GM19240 (cell line): ENCODE results near the gene SZT2.

Experiments
- DNase-seq: peaks from one replicate; pipeline ENCODE4 v3.0.0; 2011; ENCODE audit warnings: low spot score; ENCODE audit not compliant: insufficient read length

The SZT2 gene

DNA sequence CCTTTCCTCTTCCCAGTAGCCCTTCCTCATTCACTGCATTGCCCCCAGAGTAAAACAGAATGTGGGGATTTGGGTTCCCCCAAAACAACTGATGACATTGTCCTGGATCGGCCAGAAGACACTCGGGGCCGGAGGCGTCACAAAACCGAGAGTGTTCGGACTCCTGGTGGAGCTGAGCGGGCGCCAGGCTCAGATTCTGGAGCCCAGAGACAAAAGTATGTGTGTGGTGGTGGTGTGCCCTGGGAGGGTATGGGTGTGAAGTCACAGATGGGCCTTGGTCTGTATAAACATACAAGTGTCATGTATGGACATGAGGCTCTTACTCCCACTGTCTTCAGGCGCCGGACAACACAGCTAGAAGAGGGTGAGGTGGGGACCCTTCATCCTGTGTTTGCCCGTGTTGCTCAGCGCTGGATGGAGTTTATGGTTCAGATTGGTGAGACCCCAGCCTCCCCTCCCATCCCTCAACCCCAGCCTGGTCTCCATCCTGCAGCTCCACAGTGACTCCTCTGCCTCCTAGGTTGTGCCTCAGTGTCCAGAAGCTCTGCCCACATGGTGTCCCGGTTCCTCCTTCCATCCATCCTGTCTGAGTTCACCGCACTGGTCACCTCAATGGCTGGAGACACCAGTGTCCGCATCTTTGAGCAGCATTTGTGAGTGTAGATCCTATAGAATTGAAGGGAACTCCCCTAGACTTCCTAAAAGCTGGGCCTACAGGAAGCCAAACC, 51.6 kb downstream of the SZT2 start:
- no peak for DNase-seq

- no peak for DNase-seq
Observed at GRCh38 chr1:43441894-43442637, 52.4 kb downstream of the SZT2 start.

DNA sequence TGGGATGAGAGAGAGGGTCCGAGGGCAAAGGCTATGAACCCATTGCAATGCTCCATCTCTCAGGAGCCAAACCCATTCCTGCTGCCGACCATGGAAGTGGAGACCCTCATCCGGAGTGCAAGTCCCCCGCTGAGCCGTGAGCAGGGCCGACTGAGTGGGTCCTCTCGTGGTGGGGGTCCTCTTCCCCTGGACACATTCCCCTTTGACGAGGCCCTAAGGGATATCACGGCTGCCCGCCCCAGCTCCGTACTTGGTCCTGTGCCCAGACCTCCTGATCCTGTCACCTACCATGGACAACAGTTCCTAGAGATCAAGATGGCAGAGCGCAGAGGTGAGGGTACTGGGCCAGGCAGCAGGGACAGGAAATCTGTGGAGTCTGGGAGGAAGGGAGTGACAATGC, 53.1 kb downstream of the SZT2 start:
- no peak for DNase-seq

DNA sequence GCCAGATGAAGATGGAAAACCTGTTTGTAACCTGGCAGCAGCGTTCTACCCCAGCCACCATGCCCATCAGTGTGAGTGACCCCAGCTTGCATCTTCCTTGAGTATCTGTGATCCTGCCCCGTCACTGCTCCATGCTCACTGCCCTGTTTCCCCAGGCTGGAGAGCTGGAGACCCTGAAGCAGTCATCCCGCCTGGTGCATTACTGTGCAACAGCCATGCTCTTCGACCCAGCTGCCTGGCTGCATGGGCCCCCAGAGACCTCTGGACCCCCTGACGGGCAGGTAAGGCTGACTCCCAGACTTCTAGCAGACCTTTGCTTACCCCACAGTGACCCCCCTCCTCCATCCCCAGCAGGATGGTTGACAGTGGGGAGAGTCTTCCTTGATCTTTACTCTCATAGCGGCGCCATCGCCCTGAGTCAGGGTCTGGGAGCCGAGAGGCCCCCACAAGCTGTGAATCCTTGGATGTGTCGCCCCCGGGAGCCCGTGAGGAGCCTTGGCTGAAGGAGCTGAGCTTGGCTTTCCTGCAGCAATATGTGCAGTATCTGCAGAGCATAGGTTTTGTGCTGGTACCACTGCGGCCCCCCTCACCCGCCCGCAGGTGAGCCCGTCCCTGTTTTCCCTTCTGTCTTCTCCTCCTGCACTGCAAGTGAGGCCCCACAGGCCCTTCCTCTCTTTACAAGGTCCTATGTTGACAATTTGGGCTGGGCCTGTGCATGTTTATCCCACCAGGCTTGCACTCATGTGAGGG, 53.7 kb downstream of the SZT2 start:
- DNase-seq: no peak

GRCh38 chr1:43444151-43444828, 54.6 kb downstream of the SZT2 start:
- DNase-seq: no peak

DNA sequence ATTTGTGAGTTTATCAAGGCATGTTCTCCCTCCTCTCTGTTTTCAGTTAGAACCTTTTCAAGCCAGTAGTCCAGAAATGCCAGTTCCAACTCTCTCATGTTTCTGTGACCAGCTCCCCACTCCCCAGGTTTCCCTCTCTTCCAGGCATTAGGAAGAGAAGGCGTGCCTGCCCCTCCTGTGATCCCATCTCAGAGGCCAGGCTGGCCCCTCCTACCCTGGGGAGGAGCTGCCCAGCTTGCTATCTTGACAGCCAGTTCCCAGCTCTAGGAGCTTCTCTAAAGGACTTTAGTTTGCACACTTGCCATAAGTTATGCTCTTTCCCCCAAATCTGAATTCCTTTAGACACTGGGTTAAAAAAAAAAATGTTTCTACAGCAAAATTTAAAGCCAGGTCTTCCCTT, 55.1 kb downstream of the SZT2 start:
- DNase-seq: no peak

- DNase-seq: no peak
Observed at GRCh38 chr1:43445606-43446387, 56.1 kb downstream of the SZT2 start.

DNA sequence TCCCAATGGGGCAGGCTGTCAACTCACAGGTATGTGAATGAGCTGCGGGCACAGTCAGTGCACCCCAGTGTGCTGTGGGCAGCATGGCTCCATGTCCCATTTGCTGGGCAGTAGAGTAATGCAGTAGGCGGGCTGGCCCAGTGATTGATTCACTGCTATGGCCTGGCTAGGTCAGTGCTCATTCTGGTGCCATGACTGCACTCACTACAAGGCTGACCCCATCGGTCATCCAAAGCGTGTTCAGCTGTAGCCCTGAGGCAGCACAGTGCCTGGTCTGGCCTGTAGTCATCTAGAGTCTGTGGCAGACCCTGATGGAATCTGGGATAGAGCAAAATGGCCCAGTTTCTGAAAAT, 56.7 kb downstream of the SZT2 start:
- DNase-seq: no peak

DNA sequence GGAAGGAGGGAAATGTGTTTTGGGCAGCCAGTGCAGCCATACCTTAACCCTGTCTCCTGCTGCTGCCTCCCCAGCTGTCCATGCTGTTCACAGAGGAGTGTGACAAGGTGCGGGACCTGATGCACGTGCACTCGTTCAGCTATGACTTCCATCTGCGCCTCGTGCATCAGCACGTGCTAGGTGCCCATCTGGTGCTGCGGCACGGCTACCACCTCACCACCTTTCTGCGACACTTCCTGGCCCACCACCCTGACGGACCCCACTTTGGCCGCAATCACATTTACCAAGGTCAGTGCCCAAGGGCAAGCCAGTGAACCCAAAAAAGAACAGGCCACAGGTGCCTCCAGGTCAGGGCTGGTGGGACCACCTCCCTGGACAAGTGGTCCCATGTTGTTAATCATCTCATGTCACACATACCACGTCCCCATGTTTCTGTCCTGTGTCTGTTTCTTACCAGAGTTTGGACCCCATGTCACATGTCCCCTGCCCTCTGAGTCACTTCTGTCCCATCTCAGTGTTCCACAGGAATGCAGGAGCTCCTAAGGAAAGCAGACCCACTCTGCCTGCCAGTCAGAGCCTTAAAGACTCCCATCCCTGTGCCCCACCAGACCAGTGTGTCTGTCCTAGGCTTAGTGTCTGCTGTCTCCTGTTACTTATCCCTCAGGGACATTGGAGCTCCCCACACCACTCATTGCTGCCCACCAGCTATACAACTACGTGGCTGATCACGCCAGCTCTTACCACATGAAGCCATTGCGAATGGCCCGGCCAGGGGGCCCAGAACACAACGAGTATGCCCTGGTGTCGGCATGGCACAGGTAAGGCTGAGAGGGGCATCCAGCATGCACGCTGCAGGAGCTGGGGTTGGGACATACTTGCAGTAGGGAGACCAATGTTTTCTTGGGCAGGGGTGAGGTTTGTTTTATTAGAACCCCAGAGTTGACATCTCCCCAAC, 57.5 kb downstream of the SZT2 start:
- no peak for DNase-seq

- DNase-seq: no peak
Observed at GRCh38 chr1:43447891-43448708, 58.4 kb downstream of the SZT2 start.

GRCh38 chr1:43448955-43449707, 59.4 kb downstream of the SZT2 start:
- no peak for DNase-seq

DNA sequence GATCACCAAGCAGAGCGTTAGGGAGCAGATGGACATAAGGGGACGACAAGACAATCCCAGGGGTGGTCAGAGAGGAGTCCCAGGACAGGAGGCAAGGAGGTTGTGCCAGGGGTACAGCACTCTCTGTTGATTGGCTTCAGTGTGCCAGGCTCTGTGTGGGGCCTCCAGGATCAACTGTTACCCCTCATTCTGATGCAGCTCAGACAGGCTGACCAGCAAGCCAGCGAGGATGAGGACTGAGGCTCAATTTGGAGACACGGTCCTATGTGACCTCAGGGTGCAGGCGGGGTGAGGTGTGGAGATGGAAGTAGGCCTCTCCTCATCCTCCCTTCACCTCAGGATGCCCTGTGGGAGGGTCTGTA, 60.0 kb downstream of the SZT2 start:
- DNase-seq: no peak

- no peak for DNase-seq
Observed at GRCh38 chr1:43450251-43450941, 60.7 kb downstream of the SZT2 start.

DNA sequence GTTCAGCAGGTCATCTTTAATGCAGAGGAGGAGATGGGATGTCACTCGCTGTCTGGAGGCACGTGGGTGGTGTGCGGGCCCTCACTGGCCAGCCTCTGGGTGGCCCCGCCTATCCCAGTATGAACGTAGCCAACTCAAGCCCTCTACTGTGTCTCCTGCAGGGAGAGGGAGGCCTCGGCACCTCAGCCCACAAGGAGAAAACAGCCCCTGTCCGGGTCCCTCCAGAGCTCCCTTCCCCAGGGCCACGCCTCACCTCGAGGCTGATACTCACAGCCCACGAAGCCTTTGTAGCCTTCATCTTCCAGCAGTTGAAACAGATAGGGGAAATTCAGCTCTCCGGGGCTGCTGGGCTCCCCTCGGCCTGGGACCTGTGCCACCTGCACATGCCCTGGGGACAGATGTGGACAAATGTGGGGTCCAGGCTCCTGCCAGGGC, 61.5 kb downstream of the SZT2 start:
- DNase-seq: no peak

DNA sequence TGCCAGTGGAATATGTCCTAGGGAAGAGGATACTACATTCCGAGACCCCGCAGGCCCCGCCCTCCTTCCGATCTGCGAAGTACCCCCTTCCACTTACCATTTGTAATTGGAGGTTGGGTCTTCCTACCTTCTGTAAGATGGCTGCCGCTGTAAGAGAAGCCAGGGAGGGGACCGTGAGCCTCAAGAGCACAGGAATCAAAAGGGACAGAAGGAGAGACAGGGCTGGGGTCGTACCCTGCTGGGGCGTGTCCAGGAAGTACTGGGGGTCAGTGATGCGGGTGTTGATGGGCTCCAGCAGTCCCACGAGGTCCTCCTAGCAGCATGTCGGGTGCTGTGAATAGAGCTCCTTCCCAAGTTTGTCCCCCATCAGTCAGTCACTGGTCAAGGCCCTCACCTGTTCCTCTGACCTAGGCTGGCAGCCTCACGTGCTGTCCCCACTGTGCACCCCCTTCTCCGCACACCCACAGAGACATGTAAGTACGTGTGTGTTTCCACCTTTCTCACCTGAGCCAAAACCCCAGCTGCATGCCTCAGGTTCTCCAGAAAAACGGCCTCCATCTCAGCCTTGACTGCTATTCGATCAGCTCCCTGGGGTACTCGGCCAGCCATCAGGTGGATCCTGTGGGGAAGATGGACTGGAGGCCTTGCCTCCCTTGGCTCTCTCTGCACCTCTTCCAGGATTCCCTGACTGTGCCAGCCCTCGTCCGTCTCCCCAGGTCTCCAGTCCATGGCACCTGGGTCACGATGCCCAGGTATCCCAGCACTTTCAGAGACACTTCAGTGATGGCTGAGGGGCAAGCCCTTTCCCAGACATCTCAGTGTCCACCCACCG, 62.2 kb downstream of the SZT2 start:
- no peak for DNase-seq

DNA sequence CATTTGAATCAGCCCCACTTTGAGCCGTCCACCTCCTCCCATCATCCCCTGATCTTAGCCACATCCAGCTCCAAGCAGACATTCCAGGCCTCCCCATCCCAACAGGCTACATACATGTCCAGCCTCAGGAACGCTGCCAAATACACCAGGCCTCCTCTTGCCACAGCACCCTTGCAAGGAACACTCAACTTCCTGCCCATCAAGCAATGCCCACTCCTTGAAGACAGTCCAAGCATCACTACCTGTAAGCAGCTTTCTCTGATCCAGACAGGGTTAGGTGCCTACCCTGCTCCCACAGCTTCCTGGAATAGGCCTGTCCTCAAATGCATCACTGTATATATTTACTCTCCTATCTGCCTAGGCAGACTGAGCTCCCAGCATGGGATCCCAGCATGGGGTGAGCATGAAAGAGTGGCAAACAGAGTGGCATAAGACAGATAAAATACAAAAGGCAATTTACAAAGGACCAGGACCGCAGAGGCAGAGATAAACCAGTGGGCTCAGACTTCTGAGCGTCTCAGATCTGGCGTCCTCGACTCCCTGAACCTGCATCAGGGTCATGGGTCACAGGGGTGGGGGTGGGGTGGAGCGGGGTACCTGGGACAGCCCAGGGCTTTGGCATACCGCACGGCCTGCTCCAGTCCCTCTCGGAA, 63.2 kb downstream of the SZT2 start:
- DNase-seq: no peak
